GM21737 (cell line): ENCODE measurements around the gene SLC16A8.

Experiments used
- ATAC-seq: cut with Tn5 transposase; IDR thresholded peaks from one replicate; pipeline ENCODE4 v1.9.1; 2021; ENCODE audit warnings: mild to moderate bottlenecking, moderate library complexity; ENCODE audit not compliant: unreplicated experiment

SLC16A8 gene

DNA sequence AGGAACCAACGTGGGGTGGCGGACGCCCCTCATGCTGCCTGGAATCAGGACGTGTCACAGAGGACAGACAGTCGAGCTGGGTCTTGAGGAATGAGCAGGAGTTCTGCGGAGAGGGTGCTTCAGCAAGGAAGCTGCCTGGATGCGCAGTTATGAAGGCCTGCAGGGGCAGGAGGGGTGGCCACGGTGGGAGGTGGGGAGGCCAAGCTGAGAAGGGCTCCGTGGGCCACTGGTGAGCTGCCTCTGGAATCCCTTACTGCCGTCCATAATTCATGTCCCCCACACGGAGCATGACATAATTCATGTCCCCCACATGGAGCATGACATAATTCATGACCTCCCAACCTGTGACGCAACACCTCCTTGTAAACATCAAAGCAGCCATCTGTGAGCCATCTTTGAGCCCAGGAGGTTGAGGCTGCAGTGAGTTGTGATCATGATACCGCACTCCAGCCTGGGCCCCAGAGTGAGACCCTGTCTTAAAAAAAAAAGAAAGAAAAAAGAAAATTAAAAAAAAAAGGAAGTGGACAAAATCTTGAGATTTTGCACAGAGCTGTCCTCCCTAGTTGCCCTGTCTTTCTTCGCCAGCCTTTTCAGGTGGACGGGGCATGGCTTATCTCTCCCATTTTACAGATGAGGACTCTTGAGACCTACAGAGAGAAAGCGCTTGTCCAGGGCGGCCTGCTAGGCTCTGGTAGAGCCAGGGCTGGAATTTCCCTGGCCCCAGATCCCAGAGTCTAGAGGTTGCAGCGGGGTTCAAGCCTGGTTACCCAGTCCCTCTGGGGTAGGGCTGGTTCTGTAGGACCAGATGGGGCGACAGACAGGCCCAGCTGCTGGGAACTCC lies 51.1 kb downstream of the SLC16A8 start:
- no peak for ATAC-seq

DNA sequence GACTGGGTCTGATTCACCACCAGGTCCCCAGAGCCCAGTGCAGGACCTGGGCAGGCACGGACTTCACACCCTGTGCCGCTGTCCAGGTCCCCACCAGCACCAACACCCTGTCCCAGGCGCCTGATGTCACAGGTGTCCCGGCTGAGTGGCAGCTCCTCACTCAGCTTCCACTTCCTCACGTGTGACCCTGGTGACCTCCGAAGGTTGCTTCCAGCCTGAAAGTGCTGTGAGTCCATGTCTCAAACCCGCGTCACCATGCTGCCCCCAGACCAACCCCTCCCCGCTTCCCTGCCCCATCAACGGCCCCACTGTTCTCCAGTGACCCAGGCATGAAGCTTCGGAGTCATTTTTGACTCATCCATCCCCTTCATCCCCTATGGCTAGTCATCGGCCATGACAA lies 52.5 kb downstream of the SLC16A8 start:
- no peak for ATAC-seq

DNA sequence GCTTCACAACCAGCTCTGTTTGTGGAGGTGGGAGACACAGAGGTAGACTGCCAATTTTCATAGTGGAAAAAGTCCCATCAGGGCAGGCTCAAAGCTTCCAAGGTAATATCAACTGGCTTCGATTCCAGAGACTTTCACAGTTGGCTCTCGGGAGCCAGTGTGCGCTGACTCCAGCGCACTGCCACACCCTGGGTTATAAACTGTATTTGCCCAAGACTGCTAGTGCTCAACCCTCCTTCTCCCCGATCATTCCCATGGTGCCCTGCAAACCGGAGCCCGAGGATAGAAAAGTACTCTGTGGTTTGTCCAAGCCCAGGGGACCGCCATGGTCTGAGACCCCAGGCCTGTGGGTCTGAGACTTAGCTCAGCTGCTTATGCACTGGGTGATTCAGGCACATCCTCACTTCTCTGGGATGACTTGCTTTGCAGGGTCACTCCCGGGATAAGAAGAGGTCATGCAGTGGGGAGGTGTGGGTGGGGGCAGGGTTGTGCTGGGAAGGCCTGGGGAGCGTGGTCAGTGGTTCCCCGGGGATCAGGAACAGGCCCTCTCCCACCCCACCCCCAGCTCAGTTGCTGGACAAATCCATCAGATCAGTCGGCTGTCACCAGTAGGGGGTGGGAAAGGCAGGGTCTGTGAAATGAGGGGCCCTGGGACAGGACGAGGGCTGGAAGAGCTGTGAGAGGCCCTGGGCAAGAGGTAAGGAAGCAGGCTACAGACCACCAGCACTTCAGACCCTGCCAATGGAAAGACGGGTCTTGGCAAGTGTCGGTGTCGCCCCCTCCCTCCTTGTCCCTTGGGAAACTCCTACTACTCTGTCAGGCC lies 53.5 kb downstream of the SLC16A8 start:
- no peak for ATAC-seq

DNA sequence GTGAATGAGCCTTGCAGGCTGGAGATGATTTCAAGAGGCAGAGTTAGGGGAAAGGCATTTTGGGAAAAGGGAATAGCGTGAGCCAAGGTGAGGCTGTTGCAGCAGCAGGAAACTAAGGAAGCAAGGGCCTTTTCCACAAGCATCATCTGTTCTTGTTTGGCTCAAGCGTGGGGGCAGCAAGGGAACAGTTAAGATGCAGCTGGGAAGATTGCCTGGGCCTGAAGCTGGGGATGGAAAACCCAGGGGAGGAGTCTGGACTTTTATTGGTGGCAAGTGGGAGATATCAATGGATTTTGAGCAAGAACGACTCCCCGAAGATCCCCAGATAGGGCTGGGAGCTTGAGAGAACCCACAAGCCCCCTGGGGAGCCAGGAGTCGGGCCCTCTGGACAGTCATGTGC lies 54.1 kb downstream of the SLC16A8 start:
- no peak for ATAC-seq

DNA sequence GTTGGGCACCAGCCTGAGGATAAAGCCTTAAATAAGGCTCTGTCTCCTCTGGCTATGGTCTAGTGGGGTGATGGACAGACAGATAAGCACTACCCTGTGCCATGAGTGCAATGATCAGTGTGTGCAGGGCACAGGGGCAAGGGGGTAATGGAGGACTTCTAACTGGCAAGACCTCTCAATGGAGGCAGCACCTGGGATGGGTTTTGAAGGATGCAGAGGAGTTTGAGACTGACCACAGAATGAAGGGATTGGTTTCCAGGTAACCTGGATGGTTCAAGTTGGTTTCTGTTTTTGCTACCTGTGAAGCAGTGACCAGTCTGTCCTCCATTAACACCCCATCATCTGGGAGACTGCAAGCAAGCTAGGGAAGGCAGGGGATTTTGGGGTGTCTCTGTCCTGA lies 54.6 kb downstream of the SLC16A8 start:
- ATAC-seq = no peak

DNA sequence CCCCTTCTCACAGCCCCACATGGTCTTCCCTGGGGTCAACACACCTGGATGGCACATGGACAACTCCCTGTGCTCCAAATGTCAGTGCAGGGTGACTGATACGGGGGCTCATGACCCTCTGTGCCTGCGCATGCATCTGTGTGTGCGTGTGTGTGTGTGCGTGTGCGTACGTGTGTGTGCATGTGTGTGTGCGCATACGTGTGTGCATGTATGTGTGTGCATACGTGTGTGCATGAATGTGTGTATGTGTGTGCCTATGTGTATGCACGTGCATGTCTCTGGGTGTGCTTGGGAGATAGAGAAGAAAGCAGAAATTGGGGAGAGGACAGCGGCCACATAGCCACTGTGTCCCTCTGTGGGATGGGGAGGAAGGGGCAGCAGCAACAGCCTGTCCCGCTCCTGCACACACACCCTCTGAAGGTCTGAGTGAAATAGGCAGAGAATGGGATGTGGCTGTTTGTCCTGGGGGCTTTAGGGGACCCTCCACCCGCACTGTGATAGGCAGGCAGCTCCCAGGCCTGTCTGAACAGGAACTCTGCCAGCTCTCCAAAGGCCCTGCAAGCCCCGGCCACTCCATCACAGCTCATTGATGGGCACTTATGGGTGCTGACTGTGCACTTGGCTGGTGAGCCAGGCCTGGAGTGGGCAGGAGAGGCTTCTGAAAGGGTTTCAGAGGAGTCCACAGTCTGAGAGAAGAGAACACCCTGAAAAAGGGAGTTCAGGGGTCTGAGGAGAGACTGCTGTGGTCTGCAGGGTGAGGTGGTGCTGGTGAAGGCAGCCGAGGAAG lies 55.4 kb downstream of the SLC16A8 start:
- ATAC-seq = no peak
